Measurements from ENCODE around the gene RPS23.
"Not testable (repeated sequence)": the region's sequence is repeated elsewhere in the genome, so short reads cannot be mapped to it uniquely, and the experiment has no call there.

Gene RPS23

DNA sequence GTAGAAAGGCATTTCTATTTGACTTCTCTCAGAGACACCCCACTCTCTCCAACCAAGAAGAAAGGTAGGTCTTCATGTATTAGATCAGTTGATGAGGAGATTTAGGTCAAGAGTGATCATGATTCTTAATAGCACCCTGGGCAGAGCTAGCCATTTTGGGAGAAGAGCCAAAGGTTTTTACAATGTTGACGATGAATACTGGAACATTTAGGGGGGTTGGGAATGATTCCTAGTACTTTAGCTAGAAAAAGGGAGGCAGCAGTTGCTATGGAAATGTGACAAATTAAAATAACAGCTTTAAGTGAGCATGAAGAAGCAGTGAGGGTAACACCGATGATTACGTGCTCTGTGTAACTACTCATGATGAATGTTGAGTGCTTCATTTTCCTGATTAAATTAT is 9.5 kb upstream of the RPS23 start:
- no peak for DNase-seq

DNA sequence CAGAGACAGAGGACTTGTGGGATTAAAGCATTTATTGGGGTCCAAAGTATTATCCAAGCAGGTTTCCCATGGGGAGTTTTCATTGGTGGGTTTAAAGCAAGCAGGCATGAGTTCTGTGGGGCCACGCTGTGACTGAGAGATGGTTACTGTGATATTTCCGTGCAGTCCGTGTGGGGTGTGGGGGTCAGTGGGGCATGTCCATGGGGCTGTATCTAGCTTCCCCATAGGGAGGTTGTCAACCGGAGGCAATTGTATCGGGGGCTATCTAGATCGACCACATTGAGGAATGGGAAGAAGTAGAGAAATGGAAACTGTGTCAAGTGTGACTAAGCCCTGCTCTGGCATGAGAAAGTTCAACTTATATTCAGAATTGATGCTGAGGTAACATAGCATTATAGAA is 7.1 kb upstream of the RPS23 start:
- no peak for DNase-seq

DNA sequence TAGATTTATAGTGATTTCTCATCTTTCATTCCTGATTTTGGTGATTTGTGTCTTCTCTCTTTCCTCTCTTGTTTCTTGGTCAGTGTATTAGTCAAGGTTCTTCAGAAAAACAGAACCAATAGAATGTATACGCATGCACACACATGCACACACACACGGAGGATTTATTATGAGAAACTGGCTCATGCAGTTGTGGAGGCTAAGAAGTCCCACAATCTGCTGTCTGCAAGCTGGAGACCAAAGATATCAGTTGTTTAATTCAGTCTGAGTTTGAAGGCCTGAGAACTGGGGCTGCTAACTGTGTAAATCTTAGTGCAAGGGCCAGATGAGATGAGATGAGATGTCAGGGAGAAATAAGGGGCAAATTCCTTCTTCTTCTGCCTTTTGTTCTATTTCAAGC is 5.7 kb upstream of the RPS23 start:
- DNase-seq = no peak

DNA sequence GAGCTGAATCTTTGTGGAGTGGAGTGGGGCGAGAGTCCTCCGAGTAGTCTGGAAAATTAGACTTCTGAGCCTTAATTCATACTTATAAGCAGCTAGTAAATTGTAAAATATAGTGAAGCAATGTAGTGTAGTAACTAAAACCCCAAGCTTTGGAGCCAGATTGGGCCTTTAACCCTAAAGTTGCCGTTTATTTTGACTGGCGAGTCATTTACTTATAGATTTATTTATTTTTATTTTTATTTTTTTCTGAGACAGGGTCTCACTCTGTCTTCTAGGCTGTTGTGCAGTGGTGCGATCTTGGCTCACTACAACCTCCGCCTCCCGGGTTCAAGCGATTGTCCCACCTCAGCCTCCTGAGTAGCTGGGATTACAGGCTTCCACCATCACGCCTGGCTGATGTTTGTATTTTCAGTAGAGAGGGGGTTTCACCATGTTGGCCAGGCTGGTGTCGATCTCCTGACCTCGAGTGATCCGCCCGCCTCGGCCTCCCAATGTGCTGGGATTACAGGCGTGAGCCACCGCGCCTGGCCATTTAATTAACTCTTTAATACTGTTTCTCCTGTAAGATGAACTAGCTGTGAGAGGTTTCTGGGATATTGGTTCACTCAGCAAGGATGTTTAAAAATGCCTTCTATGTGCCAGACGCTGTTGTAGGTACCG is 687 bp upstream of the RPS23 start:
- no peak for DNase-seq

DNA sequence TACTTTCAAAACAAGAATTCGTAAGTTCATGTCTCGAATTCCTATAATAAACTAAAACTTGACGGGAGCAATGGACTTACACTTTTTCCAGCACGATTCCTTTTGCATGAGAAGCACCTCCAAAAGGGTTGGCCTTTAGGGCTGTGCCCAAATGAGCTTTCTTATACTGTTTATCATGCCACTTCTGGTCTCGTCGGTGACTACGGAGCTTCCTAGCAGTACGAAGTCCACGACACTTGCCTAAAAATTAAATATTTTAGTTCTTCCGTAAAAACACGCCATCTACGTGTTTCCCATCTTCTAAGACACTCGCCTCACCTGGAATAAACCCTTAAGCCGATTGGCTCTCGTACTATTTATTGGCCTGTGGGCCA is 554 bp downstream of the RPS23 start:
- DNase-seq = no peak

DNA sequence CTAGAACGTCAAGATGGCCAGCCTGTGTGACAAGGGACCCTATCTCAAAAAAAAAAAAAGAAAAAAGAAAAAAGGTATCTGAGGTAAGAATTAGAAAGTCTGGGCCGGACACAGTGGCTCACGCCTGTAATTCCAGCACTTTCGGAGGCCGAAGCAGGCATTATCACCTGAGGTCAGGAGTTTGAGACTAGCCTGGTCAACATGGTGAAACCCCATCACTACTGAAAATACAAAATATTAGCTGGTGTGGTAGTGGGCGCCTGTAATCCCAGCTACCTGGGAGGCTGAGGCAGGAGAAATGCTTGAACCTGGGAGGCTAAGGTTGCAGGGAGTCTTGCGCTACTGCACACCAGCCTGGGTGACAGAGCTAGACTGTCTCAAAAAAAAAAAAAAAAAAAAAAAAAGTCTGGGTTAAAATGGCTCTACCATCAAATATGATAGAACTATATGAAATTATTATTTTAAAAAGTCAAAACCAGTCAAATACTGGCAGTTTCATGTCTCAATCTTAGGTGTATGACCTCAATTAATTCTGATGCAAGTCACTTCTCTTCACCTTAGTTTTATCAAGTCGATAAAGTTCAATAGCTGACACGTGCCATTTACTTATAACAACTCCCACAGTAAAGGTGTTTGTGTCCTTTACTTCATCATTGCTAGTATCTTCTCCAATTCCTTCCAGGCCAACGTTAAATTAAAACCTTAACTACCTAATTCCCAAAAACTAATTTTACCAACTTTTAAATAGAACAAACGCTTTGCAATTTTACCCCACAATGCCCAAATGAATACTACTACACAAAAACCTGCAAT is 1.1 kb downstream of the RPS23 start:
- no peak for DNase-seq

DNA sequence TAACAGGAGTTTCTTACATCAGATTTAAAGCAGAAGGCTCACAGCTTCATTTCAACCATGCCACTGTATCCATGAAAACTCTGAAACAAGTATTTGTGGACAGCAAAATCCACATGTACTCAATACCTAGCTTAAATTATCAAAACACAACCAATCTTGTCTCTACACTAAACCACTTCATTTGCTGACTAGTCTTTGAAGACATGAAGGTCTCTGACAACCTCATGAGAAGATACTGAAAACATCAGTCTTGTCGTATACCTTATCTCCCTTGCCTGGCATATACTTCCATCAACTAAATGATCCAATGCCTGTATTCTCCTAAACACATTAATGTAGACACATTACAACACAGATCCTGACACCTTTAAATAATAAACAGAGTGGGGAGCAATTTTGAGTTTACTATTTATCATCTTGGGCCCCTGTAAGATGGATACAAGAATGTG is 2.9 kb downstream of the RPS23 start:
- no peak for DNase-seq

DNA sequence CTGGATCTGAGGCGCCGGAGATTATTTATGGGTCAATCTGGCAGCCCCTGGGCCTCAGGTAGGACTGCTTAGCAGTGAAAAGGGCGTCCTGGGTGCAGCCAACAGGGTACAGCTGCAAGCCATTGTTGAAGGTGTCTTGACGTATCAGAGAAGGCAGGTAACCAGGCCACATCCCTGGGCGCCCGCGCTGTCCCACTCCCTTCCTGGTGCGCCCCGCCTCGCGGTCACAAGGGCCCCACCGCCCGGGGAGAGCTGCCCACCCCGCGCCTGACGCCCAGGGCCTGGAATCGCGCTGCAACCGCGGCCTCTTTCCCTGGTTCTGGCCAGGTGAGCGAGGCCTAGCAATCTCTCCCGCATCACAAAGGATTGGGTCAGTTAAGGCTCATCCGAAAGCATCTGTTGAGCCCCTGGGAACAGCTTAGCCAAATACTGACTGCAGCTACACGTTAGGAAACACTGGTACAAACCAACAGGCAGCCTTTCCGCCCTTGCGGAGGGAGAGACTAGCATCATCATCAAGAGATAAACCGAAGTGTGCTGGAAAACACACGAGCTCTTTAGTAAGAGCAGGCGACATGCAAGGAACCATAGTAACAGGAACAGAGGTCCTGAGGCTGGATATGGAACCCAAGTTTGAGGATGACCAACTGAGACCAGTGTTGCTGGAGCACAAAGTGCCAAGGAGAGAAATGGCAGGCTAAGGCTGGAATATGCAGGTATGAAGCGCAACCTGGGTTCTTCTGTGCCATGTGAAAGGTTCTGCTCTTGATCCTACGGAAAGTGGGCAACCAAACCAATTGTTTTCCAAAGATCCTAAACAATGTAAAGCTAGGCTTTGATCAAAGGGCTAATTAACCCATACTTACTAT is 3.6 kb downstream of the RPS23 start:
- DNase-seq = peak; percentile 55 to 61

DNA sequence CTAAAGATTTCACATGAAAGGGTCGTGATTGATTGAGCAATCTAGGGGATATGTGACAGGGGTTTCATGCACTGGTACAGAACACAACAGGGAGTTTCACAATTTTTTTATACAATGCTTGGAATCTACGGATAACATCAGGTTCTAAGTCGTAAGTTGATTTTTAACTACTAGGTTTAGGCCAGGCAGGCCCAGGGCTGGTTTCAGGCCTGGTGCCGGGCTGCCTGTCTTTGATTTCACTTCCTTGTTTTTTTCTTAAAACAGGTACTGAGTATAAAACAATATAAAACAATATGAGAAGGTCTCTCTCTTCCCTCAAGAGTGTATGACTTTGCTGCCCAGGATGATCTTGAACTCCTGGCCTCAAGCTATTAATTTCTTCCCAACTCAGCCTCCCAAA is 4.7 kb downstream of the RPS23 start:
- DNase-seq = not testable (repeated sequence)

DNA sequence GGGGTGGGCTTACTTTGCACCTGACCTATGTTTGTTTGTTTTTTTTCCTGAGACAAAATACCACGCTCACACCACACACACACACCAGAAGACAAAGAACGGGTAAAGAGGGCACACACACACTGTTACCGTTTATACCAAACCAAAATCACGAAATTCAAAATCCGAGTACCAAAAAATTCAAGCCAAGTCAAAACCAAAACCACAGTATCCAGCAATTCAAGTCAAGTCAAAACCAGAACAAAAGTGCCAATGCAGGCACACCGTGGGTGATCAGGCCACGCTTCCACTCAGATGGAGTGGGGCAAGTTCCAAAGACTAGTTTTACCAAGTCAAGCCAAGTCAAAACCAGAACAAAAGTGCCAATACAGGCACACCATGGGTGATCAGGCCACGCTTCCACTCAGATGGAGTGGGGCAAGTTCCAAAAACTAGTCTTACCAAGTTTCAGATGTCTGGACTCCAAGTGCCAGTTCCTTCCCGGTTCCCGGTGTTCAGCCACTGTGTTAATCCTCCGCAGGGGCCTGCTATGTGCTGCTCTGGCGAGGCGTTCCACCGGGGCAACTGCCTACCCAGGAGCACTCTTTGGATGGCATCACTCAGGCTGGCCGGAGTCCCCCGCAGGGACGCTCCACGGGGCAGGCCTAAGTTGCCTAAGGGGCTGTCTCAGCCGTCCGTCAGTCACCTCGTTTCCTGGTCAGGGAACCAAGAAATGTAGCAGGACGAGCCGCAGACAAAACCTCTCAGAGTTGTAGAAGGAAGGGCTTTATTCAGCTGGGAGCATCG is 5.4 kb downstream of the RPS23 start:
- DNase-seq = peak; percentile 49

DNA sequence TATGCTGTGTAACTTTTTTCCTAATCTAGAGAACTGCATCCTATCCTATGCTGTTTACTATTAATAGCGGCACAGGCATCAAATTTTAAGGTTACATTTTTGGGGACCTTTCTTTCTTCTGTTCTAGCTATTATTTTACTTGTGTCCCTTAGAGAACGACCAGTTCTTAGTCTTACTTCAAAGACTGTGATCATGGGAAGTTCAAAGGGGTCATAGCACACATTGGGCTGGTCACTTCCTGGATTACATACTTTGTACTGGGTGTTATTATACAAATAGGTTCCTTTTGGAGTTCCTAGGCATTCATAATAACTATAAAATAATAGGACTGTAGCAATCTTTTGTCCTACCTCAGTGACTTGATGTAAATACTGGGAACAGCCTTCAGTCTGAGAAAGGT is 8.8 kb downstream of the RPS23 start:
- not testable (repeated sequence) for DNase-seq

DNA sequence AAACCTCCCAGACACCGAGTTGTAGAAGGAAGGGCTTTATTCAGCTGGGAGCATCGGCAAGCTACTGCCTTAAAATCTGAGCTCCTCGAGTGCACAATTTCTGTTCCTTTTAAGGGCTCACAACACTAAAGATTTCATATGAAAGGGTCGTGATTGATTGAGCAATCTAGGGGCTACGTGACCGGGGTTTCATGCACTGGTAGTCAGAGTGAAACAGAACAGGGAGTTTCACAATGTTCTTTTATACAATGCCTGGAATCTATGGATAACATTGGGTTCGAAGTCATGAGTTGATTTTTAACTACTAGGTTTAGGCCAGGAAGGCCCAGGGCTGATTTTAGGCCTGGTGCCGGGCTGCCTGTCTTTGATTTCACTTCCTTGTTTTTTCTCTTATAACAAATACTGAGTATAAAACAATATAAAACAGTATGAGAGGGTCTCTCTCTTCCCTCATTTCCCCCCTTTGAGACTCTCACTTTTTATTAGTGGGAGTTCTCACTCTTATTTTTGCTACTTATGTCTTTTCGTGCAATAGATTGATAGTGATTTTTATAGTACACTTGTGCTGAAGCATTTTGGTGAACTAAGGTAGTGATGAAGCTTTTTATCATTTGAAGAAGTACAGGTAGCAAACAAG is 10.7 kb downstream of the RPS23 start:
- DNase-seq = not testable (repeated sequence)

DNA sequence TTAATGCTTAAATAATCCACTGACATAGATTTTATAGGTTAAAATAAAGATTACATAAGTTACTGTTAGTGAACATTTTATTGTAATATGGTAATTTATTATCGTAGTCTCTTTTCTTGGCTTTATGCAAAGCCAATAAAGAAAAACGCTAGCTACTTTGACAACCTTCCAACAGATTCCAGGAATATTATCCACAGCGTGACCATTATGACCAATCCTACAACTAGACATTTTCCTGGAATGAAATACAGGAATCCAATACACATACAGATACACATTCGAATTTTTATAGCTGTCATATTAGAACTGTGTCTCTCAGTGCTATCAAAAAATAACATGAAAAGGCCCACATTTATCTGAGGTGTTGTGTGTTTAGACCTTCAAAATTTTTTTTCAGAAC is 13.1 kb downstream of the RPS23 start:
- DNase-seq = no peak

DNA sequence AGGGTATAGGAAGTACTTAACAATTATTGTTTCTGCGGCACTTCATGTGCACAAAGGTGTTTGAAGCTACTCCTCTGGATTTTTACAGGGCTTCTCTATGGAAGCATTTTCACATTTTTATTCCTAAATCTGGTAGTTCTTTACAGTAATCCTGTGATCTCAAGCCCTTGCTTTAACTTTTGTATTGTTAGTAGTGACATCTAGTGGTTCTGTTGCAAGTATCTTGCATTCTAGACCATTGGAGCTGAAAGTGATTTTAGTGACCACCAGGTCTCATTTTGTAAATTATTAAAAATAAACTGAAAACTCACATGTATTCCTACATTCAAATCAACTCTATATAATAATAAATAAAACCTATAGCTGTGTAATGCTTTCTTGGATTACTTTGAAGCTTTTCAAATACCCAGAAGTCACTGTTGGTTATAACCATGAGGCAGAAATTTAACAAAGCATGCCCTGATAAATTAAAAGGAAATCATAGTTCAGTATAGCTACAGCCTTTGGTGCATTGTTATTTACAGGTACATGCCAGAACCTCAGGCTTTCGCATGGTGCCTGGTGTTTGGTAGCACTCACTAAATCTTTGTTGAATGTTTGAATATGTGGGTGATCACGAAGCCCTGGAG is 18.9 kb downstream of the RPS23 start:
- no peak for DNase-seq

DNA sequence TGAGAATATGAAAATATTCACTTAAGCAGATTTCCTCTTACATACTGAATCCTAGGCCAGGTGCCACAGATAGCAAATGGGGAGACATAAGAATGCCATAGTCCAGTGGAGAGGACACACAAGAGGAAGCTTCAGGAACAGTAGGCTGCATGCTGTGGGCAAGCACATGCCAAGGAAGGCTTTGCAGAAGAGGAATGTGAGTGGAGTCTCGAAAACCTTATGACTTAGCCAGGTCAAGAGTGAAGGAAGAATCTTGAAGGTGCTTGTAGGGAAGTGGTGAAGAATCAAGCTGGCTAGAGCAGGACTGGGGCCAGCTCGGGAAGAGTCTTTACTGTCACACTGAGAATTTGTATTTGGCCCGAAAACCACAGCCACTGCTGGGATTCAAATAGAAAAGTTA is 20.4 kb downstream of the RPS23 start:
- no peak for DNase-seq

DNA sequence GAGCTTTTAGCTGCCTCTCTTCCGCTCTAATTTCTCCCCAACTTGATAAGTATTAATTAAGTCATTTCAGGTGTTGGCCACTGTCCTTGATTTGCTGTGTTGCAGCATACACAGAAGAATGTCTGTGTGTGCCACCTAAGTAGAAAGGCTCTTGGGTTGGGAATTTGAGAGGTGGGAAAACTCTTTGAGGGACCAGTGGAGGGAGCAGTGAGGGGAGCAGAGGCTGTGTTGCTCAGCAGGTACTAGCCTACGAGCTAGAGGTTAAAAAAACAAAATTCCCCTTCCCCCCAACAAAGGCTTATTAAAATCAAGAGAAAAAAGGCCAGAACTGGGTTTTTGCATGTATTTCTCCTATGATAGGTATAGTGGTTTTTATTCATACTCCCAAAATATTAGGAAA is 20.9 kb downstream of the RPS23 start:
- no peak for DNase-seq

DNA sequence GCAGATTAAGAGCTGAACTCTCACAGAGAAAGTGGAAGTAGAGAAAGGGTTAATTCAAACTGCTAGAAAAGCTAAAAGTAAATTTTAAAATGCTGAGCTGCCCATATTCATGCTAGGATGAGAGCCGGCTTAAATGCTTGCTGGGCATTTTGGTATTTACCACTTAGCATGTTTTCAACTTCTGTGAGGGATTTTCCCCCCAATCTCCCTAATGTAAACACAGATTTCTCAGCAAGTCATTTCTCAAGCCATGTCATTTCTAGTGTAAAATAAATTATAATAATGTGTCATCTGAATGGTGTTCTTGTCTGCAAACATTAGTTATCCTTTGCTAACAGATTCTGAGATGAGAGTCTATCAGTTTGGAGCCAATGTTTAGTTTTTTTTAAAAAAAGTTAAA is 22.3 kb downstream of the RPS23 start:
- DNase-seq = no peak

DNA sequence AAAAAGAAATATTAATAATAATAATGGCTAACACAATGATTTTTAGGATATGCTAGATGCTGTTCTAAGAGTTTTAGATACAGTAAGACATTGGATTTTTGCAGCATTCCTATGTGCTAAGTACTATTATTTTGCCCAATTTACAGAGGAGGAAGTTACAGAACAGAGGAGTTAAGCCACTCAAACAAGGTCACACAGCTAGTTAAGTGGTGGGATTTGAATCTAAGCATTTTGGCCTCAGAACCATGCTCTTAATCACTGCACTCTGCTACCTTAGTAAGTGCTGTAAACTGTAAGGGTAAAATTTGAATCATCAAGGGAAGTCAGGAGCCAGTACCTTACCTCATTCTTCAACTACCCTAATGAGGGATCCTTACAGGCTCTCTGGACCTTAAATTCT is 25.4 kb downstream of the RPS23 start:
- DNase-seq = no peak

DNA sequence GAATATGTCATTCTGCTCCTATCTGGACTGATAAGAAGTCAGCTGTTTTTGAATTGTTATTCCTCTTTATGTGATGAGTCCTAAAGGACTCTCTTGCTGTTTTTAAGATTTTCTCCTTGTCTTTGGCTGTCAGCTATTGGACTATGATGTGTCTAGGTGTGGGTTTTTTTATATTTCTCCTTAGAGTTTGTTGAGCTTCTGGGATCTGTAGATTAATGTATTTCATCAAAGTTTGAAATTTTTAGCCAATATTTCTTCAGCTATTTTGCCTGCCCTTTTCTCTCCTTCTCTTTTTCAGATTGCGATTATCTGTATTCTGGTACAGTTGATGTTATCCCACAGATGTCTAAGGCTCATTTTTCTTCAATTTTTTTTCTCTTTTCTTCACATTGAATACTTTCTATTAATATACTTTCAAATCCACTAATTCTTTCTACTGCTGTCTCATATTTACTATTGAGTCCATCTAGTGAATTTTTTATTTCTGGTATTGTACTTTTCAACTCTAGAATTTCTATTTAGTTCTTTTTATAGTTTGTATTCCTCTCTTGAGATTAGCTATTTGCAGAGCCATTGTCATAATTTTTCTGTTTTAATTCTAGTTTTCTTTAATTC is 31.1 kb downstream of the RPS23 start:
- DNase-seq = no peak

DNA sequence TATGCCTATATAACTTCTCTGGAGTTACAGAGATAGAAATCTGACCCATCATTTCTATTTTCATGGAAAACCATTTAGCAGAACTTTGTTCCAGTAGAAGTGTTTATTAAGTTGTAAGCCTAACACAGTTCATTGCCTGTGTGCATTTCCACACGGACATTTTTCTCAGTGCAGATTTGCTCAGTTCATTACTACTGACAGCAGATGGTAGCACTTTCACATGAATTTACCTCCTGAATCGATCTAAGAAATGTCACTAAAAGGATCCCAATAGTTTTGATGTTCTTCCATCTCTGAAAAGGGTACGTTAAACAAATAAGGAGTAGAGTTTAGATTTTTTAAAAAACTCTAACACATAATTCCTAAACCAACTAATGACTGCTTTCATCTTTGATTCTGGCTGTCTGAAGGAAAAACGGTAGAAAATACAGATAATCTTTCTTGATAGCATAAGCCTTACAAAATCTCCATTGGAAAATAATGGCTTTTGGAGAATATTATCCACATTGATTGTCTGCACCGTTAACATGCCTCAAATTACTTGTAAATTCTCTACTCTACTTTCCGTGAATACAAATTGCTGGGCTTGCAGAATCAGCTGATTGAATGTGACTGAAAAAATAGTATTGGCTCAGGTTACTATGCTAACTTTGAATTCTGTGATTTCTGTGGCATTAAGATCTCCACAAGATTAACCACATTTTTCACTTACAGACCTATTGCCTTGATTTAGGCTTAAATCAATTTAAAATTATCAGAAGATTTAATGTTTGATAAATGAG is 33.1 kb downstream of the RPS23 start:
- no peak for DNase-seq

DNA sequence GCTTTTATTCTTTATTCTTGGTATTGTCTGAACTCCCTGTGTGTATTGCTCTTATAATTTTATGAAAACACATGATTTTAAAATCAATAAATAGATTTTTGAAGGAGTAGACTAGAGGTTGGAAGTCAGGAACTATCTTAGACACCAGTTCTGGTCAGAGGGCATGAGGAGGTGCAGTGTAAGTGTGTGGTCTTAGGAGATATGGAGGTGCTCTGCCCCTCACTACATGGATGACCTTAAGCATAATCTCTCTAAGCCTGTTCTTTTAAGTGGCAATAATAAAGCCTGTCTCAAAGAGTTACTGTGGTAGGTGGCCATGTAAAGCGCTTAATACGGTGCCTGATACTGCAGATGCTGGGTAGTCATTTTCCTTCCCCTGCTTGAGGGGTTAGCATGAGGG is 34.0 kb downstream of the RPS23 start:
- DNase-seq = no peak
